Cardiac muscle cell (in vitro differentiated cells and primary cell): Measurements from ENCODE around the gene ADRA2A. TPM values are rescaled to one million over a fixed set of nuclear protein-coding genes. Genes with fewer than 3 reads are reported as not detected.

Source experiments
- DNase-seq, 2 donors: peaks; one replicate each; pipeline versions ENCODE4 v3.0.0 to v3.0.0-alpha.2; 2010 to 2017; ENCODE audit warnings: low read depth in 1 of 2, low spot score in 1 of 2
- H3K27ac ChIP-seq: fragments of 200-600 bp; sonication (generic); 2 replicates; pipeline ENCODE4 v1.5.1; 2016
- H3K27me3 ChIP-seq: fragments of 200-600 bp; sonication (generic); 2 replicates; pipeline ENCODE4 v1.6.0; 2016; ENCODE audit warnings: control low read depth
- H3K36me3 ChIP-seq: fragments of 200-600 bp; sonication (generic); 2 replicates; pipeline ENCODE4 v1.5.1; 2016; ENCODE audit warnings: control low read depth
- H3K4me1 ChIP-seq: fragments of 200-600 bp; sonication (generic); 2 replicates; pipeline ENCODE4 v1.8.1; 2017; ENCODE audit warnings: low read depth, mild to moderate bottlenecking, mixed run types
- H3K4me3 ChIP-seq: fragments of 200-600 bp; sonication (generic); 2 replicates; pipeline ENCODE4 v1.5.1; 2016; ENCODE audit warnings: mild to moderate bottlenecking
- H3K9me3 ChIP-seq: fragments of 200-600 bp; sonication (generic); 2 replicates; pipeline ENCODE4 v1.5.1; 2017; ENCODE audit warnings: low read depth, mild to moderate bottlenecking, control low read depth
- polyA plus RNA-seq: library from polyadenylated mRNA; unstranded; fragments of >200 nt; fragmentation: Nextera tagmentation; extraction: Ambion mirVana; gene quantifications from 2 replicates; pipeline ENCODE4 v1.2.1, GENCODE V29; 2016
- total RNA-seq: library from RNA; depleted of rRNA; stranded (reverse); fragments of >200 nt; gene quantifications from 2 replicates; pipeline ENCODE4 v1.2.3, GENCODE V29; 2016
- TF ChIP-seq, protein P1 (sequence below): IDR thresholded peaks from 2 replicates; pipeline ENCODE4 v1.5.1; 2012; ENCODE audit warnings: low read depth, mild to moderate bottlenecking, low read length

Gene ADRA2A
- total and polyA plus RNA-seq, 2 experiments from 2014 or later, result 0.24 TPM; not detected in 1

DNA sequence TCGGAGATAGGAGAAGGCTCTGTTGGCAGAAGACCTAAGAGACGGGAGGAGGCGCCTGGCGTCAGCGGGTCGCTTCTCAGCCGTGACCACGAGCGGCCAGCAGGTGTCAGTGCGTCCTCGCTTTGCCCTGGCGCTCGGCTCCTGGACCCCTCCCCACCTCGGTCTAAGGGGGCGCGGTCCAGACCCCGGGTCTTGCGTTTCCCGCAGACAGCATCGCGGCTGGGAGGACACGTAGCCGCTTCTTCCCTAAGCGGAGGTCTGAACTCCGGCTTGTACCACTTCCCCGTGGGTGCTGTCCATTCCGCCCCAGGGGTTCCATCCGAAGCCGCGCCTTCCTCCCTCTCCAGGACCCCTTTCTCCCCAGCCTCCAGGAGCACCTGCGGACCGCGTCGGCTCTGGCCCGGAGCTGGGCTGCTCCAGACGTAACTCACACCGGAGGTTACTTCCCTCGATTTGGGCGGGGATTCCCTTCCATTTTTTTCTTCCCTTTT, 593 bp upstream of the ADRA2A start:
- H3K27ac ChIP-seq, result no peak overlapping the region
- H3K36me3 ChIP-seq, result no peaks in the 10 kb centered on the region
- no peaks in the 10 kb centered on the region for H3K4me1 ChIP-seq
- peaks cover 89% of the 10 kb centered on the region for H3K27me3 ChIP-seq
- H3K4me3 ChIP-seq, result peak overlapping the region; percentile 43
- peak; percentile 55 to 83 for DNase-seq
- H3K9me3 ChIP-seq, result no peaks in the 10 kb centered on the region
- TF ChIP-seq, protein P1, sequence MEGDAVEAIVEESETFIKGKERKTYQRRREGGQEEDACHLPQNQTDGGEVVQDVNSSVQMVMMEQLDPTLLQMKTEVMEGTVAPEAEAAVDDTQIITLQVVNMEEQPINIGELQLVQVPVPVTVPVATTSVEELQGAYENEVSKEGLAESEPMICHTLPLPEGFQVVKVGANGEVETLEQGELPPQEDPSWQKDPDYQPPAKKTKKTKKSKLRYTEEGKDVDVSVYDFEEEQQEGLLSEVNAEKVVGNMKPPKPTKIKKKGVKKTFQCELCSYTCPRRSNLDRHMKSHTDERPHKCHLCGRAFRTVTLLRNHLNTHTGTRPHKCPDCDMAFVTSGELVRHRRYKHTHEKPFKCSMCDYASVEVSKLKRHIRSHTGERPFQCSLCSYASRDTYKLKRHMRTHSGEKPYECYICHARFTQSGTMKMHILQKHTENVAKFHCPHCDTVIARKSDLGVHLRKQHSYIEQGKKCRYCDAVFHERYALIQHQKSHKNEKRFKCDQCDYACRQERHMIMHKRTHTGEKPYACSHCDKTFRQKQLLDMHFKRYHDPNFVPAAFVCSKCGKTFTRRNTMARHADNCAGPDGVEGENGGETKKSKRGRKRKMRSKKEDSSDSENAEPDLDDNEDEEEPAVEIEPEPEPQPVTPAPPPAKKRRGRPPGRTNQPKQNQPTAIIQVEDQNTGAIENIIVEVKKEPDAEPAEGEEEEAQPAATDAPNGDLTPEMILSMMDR, result peak; percentile 67

DNA sequence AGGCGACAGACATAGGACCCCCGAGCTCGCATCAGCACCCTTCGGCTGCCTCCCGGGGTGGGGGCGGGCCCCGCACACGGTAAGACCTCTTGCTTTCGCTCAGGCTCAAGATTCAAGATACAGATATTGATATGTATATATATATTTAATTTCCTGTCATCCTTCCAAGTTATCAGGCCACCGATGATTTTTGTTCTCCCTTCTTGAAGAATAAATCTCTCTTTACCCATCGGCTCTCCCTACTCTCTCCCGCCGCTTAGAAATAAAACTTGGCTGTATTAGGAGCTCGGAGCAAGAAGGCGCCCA, 603 bp downstream of the ADRA2A start:
- H3K27me3 ChIP-seq, result peaks cover 80% of the 10 kb centered on the region
- no peak overlapping the region for H3K27ac ChIP-seq
- peak overlapping the region; percentile 43 for H3K4me3 ChIP-seq
- H3K36me3 ChIP-seq, result no peaks in the 10 kb centered on the region
- no peaks in the 10 kb centered on the region for H3K9me3 ChIP-seq
- DNase-seq, result no peak
- TF ChIP-seq, protein P1, result no peak
- H3K4me1 ChIP-seq, result no peaks in the 10 kb centered on the region

DNA sequence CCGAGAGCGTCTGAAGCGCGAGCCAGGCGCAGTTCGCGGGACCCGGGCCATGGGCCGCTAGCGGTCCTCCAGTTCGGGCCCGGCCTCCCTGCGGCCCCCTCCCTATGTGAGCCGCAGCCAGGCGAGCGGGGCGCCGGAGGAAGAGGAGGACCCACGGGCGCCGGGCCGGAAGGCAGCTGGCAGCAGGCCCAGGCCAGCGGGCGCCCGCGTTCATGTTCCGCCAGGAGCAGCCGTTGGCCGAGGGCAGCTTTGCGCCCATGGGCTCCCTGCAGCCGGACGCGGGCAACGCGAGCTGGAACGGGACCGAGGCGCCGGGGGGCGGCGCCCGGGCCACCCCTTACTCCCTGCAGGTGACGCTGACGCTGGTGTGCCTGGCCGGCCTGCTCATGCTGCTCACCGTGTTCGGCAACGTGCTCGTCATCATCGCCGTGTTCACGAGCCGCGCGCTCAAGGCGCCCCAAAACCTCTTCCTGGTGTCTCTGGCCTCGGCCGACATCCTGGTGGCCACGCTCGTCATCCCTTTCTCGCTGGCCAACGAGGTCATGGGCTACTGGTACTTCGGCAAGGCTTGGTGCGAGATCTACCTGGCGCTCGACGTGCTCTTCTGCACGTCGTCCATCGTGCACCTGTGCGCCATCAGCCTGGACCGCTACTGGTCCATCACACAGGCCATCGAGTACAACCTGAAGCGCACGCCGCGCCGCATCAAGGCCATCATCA, 1.1 kb downstream of the ADRA2A start:
- DNase-seq, result peak in 1 of 2 donors; percentile 25
- Histone ChIP-seq H3K4me3 (peak overlapping the region; percentile 43), H3K27ac (no peak overlapping the region), H3K9me3 (no peaks in the 10 kb centered on the region), H3K36me3 (no peaks in the 10 kb centered on the region), H3K27me3 (peaks cover 75% of the 10 kb centered on the region), H3K4me1 (no peaks in the 10 kb centered on the region)
- TF ChIP-seq, protein P1, result no peak

DNA sequence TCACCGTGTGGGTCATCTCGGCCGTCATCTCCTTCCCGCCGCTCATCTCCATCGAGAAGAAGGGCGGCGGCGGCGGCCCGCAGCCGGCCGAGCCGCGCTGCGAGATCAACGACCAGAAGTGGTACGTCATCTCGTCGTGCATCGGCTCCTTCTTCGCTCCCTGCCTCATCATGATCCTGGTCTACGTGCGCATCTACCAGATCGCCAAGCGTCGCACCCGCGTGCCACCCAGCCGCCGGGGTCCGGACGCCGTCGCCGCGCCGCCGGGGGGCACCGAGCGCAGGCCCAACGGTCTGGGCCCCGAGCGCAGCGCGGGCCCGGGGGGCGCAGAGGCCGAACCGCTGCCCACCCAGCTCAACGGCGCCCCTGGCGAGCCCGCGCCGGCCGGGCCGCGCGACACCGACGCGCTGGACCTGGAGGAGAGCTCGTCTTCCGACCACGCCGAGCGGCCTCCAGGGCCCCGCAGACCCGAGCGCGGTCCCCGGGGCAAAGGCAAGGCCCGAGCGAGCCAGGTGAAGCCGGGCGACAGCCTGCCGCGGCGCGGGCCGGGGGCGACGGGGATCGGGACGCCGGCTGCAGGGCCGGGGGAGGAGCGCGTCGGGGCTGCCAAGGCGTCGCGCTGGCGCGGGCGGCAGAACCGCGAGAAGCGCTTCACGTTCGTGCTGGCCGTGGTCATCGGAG, 1.8 kb downstream of the ADRA2A start:
- H3K27me3 ChIP-seq, result peaks cover 68% of the 10 kb centered on the region

DNA sequence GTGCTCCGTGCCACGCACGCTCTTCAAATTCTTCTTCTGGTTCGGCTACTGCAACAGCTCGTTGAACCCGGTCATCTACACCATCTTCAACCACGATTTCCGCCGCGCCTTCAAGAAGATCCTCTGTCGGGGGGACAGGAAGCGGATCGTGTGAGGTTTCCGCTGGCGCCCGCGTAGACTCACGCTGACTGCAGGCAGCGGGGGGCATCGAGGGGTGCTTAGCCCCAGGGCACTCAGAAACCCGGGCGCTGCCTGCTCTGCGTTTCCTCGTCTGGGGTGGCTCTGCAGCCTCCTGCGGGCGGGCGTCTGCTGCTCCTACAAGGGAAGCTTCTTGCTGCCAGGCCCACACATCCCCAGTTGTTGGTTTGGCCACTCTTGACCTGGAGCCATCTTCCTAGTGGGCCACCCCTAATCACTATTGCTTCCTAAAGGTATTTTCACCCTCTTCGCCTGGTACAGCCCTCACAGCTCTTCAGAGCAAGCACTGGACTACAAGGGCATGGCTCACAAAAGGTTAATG, 2.5 kb downstream of the ADRA2A start:
- DNase-seq, result no peak
- Histone ChIP-seq H3K27me3 (peaks cover 62% of the 10 kb centered on the region), H3K4me3 (no peak overlapping the region), H3K4me1 (no peaks in the 10 kb centered on the region), H3K27ac (no peak overlapping the region), H3K36me3 (no peaks in the 10 kb centered on the region), H3K9me3 (no peaks in the 10 kb centered on the region)
- TF ChIP-seq, protein P1, result no peak

More for the DNA sequence above, 1.8 kb downstream of the ADRA2A start:
- H3K27ac ChIP-seq, result no peak overlapping the region
- DNase-seq, result no peak
- TF ChIP-seq, protein P1, result no peak
- H3K36me3 ChIP-seq, result no peaks in the 10 kb centered on the region
- H3K4me3 ChIP-seq, result no peak overlapping the region
- no peaks in the 10 kb centered on the region for H3K9me3 ChIP-seq
- H3K4me1 ChIP-seq, result no peaks in the 10 kb centered on the region
